ENCODE results near the gene SLC37A1.

- TF ChIP-seq CTCF (IDR thresholded peaks at IDR 0.05): peak; percentile 62 to 78 (median 73)
- TF ChIP-seq POLR2A (IDR thresholded peaks at IDR 0.05): no peak
Measured at GRCh38 chr21:42593007-42593814, 79.6 kb downstream of the SLC37A1 start.

Data from uterus (tissue), 2 donors.